Activated CD4-positive, alpha-beta T cell treated with anti-CD3 and anti-CD28 coated beads, Interleukin-2, Interleukin-4, amounts not matched to agents 100 ng/mL and 50 ng/mL, durations not matched to agents 16 hours and 8 hours (primary cell): Measurements from ENCODE around the gene C11orf54.

Experiments
- DNase-seq: peaks from one replicate; pipeline ENCODE4 v3.0.0-alpha.2; 2020; ENCODE audit warnings: low spot score

The C11orf54 gene

GRCh38 chr11:93741094-93741881, at the start of gene C11orf54, which contains the start of gene TAF1D:
Gene C11orf54 (plus strand): TSS chr11:93741672. CDS start chr11:93747394, 5,722 bp downstream.
Gene TAF1D (minus strand): TSS chr11:93741495. CDS start chr11:93739304, 2,191 bp downstream.
- peak; percentile 99 for DNase-seq

- DNase-seq: no peak
Measured at GRCh38 chr11:93694109-93694508, 47.4 kb upstream of the C11orf54 start.

- no peak for DNase-seq
Measured at GRCh38 chr11:93694557-93694956, 46.9 kb upstream of the C11orf54 start.

GRCh38 chr11:93697611-93698010, 43.9 kb upstream of the C11orf54 start:
- no peak for DNase-seq

- no peak for DNase-seq
Measured at GRCh38 chr11:93700830-93701229, 40.6 kb upstream of the C11orf54 start.

GRCh38 chr11:93704237-93704636, 37.2 kb upstream of the C11orf54 start:
- DNase-seq: no peak

DNA sequence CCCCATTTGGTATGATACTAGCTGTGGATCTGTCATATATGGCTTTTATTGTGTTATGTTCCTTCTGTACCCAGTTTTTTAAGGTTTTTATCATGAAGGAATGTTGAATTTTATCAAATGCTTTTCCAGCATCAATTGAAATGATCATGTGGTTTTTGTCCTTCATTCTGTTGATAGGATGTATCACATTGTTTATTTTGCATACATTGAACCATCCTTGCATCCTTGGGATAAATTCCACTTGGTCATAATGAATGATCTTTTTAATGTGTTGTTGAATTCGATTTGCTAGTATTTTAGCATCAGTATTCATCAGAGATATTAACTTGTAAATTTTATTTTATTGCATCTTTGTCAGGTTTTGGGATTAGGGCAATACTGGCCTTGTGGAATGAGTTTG, 31.2 kb upstream of the C11orf54 start:
- DNase-seq: no peak

- DNase-seq: no peak
Measured at GRCh38 chr11:93712678-93713077, 28.8 kb upstream of the C11orf54 start.

GRCh38 chr11:93715797-93716396, 25.6 kb upstream of the C11orf54 start:
- DNase-seq: no peak

DNA sequence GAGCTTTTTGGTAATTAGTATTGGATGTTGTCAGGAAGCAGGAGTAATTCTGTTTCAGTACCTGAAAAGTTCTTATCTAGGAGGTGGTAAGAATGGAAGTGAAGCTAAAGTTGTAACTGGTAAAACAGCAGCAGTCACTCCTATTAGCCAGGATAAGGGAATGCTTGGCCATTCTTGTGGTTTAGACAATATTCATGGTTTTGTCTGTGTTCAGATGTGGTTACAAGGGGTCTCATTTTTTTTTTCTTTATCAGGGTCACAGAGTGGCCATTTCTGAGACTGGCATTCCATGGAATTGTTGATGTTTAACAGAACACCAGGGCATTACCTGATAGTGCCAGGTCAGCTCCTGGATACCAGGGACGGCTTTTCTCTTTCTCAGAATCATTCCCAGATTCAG, 24.0 kb upstream of the C11orf54 start:
- no peak for DNase-seq

DNA sequence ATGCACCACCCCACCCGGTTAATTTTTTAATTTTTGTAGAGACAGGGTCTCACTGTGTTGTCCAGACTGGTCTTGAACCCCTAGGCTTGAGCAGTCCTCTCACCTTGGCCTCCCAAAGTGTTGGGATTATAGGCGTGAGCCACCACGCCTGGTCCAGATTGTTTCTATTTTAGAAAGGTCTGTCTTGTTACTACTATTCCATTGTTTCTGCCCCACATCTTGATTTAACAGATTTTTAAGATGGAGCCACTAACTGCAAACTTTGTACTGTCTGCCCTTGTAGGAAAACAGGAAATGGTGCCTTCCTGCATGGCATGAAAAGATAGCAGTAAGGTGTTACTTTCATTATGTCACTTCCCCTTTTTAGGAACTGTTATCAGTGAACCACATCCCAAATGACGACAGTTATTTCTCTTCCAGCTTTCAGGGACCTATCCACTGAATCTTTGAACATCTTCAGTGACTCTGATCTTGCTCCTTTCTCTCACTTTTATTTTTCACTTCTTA, 23.4 kb upstream of the C11orf54 start:
- no peak for DNase-seq

DNA sequence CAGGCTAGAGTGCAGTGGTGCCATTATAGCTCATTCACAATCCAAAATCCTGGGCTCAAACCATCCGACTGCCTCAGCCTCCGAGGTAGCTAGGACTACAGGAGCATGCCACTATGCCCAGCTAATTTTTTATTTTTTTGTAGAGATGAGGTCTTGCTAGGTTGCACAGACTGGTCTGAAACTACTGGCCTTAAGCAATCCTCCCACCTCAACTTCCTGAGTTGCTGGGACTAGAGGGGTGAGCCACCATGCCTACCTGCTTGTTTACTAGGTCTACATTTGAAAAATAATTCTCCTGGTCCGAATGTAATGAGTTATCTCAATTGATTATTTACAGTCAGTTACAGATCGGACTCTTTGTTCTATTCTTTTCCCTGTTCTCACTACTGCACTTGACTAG, 22.2 kb upstream of the C11orf54 start:
- DNase-seq: no peak

DNA sequence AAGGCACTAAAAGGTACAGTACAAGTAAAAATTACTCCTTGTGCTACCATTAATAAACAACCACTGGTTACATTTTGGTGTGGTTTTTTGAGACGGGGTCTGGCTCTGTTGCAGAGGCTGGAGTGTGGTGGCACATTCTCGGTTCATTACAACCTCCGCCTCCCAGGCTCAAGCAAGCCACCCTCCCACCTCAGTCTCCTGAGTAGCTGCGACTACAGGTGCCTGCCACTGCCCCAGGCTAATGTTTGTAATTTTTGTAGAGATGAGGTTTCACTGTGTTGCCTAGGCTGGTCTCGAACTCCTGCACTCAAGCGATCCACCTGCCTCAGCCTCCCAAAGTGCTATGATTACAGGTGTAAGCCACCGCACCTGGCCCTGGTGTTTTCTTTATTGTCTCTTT, 20.9 kb upstream of the C11orf54 start:
- no peak for DNase-seq

DNA sequence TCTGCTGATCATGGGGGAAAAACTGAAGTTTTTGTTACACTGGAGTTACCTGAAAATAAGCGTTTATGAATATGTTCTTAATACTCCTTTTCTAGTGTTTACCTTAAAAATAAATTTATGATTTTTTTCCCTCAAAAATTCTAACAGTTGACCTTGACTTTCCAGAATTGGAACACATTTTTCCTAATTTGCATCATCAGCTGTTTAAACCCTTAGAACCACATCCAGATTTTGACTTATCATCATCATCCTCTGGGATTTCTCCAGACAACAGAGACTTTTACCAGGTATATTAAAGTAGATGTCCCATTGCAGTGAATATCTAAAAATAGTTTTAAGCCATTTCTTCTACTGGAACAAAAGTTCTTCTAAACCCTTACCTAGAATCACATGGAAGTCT, 17.4 kb upstream of the C11orf54 start:
- no peak for DNase-seq

GRCh38 chr11:93727985-93728791, 13.3 kb upstream of the C11orf54 start:
- DNase-seq: no peak

- no peak for DNase-seq
Measured at GRCh38 chr11:93728792-93729128, 12.7 kb upstream of the C11orf54 start.

DNA sequence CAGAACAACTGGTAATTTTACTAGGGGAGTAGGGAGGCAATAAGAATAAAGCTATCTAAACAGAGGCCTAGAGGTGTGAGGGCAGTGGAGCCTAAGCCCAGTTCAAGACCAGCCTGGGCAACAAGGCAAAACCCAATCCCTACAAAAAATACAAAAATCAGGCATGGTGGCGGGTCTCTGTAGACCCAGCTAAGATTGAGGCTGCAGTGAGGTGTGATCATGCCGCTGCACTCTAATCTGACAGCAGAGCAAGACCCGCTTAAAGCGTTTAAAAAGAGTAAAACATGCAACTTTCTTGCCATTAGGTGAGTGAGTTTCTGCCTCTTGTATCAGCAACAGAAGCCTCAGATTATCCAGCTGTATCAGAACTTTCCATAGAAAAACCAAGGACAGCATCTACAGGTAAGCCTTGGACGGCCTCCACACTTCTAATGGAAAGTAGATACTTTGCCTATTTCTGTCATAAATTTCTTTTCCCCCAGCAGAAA, 12.3 kb upstream of the C11orf54 start:
- no peak for DNase-seq

DNA sequence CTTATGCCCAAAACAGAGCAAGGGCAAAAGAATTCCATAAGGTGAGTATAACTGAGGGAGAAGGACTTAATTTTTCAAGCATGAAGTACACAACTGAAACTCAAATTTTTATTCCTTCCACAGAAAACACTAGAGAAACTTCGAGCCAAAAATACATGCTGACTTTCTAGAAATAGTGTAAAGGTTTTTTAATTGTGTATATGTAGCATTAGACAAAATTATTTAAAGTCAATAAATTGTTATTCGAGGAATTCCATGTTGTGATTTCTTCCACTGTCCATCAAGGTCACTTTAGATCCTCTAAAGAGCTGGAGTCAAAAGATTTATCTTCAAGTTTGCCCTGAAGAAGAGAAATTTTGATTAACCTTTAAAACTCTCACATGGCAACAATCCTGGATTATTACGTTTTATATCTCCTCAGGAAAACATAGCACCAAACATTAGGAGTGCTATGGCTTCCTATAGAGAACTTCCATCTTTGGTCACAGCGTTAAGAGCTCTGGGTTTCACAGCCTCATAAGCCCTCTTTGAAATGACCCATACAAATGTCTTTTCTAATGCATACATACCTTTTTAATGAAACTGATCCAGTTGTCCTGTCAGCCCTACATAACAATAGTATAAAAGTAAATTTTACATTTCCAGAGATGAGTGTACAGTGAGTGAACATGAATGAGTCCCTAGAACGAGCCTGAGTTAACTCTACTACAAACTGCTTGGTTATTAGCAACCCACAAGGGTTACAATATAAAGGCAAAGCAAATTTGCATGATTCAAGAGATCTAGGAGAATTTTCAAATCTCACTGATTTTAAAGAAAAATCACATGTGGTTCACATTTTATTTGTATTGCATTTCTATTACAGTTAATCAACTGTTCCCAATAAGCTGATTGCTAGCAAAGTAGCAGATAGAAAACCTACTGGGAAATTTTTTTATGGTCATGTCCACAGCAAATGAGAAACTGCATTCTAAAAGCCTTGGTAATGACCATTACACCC, 11.1 kb upstream of the C11orf54 start:
- DNase-seq: no peak

- DNase-seq: no peak
Measured at GRCh38 chr11:93732237-93732892, 9.1 kb upstream of the C11orf54 start.

- no peak for DNase-seq
Measured at GRCh38 chr11:93733474-93733873, 8.0 kb upstream of the C11orf54 start.
